Endothelial cell of umbilical vein (primary cell): ENCODE data around the gene PNLIPRP2. TPM values are rescaled to one million over a fixed set of nuclear protein-coding genes. Genes with fewer than 3 reads are reported as not detected.

Experiments
- BruUV-seq: library from RNA; stranded (reverse); fragments of 400-500 nt; replicated peaks from 2 replicates; lab custom pipeline; 2021; lab: Mats Ljungman, UMichigan
- CTCF ChIA-PET: fragments of 300-600, 350-600 bp; sonication (Branson Sonifier 250); formaldehyde crosslinking; loops from one replicate; lab custom pipeline; 2021; ENCODE audit warnings: antibody characterized with exemption, inconsistent platforms; lab: Charles Lee
- POLR2A ChIA-PET: fragments of 300-600, 350-600 bp; sonication (Branson Sonifier 250); formaldehyde crosslinking; loops from one replicate; lab custom pipeline; 2021; ENCODE audit warnings: antibody characterized with exemption, inconsistent platforms; lab: Charles Lee
- DNase-seq: peaks from one replicate; pipeline ENCODE4 v3.0.0-alpha.2; 2011; ENCODE audit warnings: low read depth, low spot score
- FAIRE-seq: peaks from 2 replicates; lab custom pipeline; 2011; peaks lifted over from hg19 to GRCh38; lab: Jason Lieb, UNC
- H2AFZ ChIP-seq: 2 replicates; pipeline ENCODE4 v1.6.0; 2012; ENCODE audit warnings: low read depth, low read length, control low read depth, inconsistent platforms
- H3K27ac ChIP-seq: 2 replicates; pipeline ENCODE4 v1.5.1; 2011; ENCODE audit warnings: low read depth, mild to moderate bottlenecking, control low read depth, low read length, moderate library complexity; ENCODE audit not compliant: insufficient read depth
- H3K27me3 ChIP-seq, 2 experiments: 2 replicates each; pipeline versions ENCODE4 v1.6.0 to v1.6.1; 2011; ENCODE audit warnings: low read length in 2 of 2, mixed read lengths in 1 of 2; ENCODE audit not compliant: control insufficient read depth in 2 of 2, insufficient read depth in 2 of 2
- H3K36me3 ChIP-seq, 2 experiments: 2 replicates in 1 of 2; 3 replicates in 1 of 2; pipeline ENCODE4 v1.5.1; 2011; ENCODE audit warnings: low read length in 2 of 2, mild to moderate bottlenecking in 1 of 2, moderate library complexity in 1 of 2; ENCODE audit not compliant: control insufficient read depth in 2 of 2, insufficient read depth in 2 of 2; ENCODE audit errors: extremely low read depth in 1 of 2
- H3K4me1 ChIP-seq: 3 replicates; pipeline ENCODE4 v1.5.1; 2011; ENCODE audit warnings: mild to moderate bottlenecking, low read length; ENCODE audit not compliant: control insufficient read depth, insufficient read depth; ENCODE audit errors: extremely low read depth
- H3K4me2 ChIP-seq: 2 replicates; pipeline ENCODE4 v1.6.1; 2011; ENCODE audit warnings: low read length, control low read depth, mixed read lengths; ENCODE audit not compliant: insufficient read depth
- H3K4me3 ChIP-seq, 3 experiments: fragments of 200-600 bp in 1 of 3; sonication (generic), shearing (Covaris generic) in 1 of 3; replicated peaks in 1 of 3; 2 replicates each; pipeline ENCODE4 v1.5.1; 2011 to 2016; ENCODE audit warnings: control low read depth in 3 of 3, low read length in 3 of 3, mild to moderate bottlenecking in 2 of 3, inconsistent platforms in 1 of 3, low read depth in 1 of 3, moderate library complexity in 1 of 3; ENCODE audit not compliant: insufficient read depth in 1 of 3
- H3K79me2 ChIP-seq: 2 replicates; pipeline ENCODE4 v1.6.0; 2012; ENCODE audit warnings: low read length, inconsistent platforms; ENCODE audit not compliant: control insufficient read depth, insufficient read depth
- H3K9ac ChIP-seq: replicated peaks from 2 replicates; pipeline ENCODE3; 2011; ENCODE audit warnings: low read length, control low read depth; ENCODE audit not compliant: insufficient read depth; ENCODE audit errors: extremely low read depth
- H3K9me1 ChIP-seq: replicated peaks from 3 replicates; pipeline ENCODE4 v1.6.0; 2011; ENCODE audit warnings: mild to moderate bottlenecking, low read length; ENCODE audit not compliant: control insufficient read depth, insufficient read depth; ENCODE audit errors: extremely low read depth
- H3K9me3 ChIP-seq: replicated peaks from 2 replicates; pipeline ENCODE4 v1.5.1; 2012; ENCODE audit warnings: low read length, inconsistent platforms; ENCODE audit not compliant: control insufficient read depth, insufficient read depth
- H4K20me1 ChIP-seq: replicated peaks from 2 replicates; pipeline ENCODE3; 2011; ENCODE audit warnings: mild to moderate bottlenecking, low read length; ENCODE audit not compliant: control insufficient read depth, insufficient read depth; ENCODE audit errors: extremely low read depth
- CTCF ChIP-seq, 2 donors: IDR thresholded peaks; 1 replicate in 1 of 2; 2 replicates in 1 of 2; pipeline ENCODE4 v1.5.1; 2011; ENCODE audit warnings: low read length in 2 of 2, mild to moderate bottlenecking in 2 of 2, moderate library complexity in 2 of 2, control low read depth in 1 of 2, inconsistent platforms in 1 of 2, low read depth in 1 of 2; ENCODE audit not compliant: insufficient read depth in 1 of 2; ENCODE audit errors: extremely low read depth in 1 of 2
- EZH2 ChIP-seq: IDR thresholded peaks from 2 replicates; pipeline ENCODE4 v1.6.1; 2012; ENCODE audit warnings: borderline replicate concordance, low read depth, mild to moderate bottlenecking, moderate library complexity, low read length, inconsistent platforms; ENCODE audit not compliant: severe bottlenecking
- FOS ChIP-seq: IDR thresholded peaks from 2 replicates; pipeline ENCODE4 v1.6.1; 2011; ENCODE audit warnings: mild to moderate bottlenecking, low read length, moderate library complexity, borderline replicate concordance; ENCODE audit not compliant: insufficient read depth
- GATA2 ChIP-seq: IDR thresholded peaks from 2 replicates; pipeline ENCODE4 v1.7.0; 2011; ENCODE audit warnings: low read depth, mild to moderate bottlenecking, moderate library complexity, mixed read lengths, low read length; ENCODE audit not compliant: insufficient read length, insufficient read depth
- JUN ChIP-seq: IDR thresholded peaks from 2 replicates; pipeline ENCODE4 v1.6.1; 2011; ENCODE audit warnings: borderline replicate concordance, low read depth; ENCODE audit not compliant: insufficient read length, insufficient read depth
- MAX ChIP-seq: IDR thresholded peaks from 2 replicates; pipeline ENCODE4 v1.6.1; 2011; ENCODE audit not compliant: insufficient read depth, insufficient read length
- MYC ChIP-seq: IDR thresholded peaks from one replicate; pipeline ENCODE4 v1.6.1; 2011; ENCODE audit warnings: mild to moderate bottlenecking, low read depth, low read length
- POLR2A ChIP-seq: IDR thresholded peaks from 2 replicates; pipeline ENCODE4 v1.6.1; 2012; ENCODE audit warnings: low read depth, mild to moderate bottlenecking, control low read depth, low read length
- POLR2AphosphoS5 ChIP-seq: IDR thresholded peaks from 2 replicates; pipeline ENCODE4 v1.6.1; 2012; ENCODE audit warnings: low read depth, mild to moderate bottlenecking, control low read depth, low read length, moderate library complexity; ENCODE audit not compliant: insufficient read depth
- dilution Hi-C: fragments of 300-500 bp; cut with MboI; formaldehyde crosslinking; loops from one replicate; pipeline ENCODE4 v1.15.0; 2019; ENCODE audit warnings: low sequenced_read_pairs; ENCODE audit not compliant: extremely low pct_ligation_motif_present
- intact Hi-C: fragments of 100-400 bp; cut with micrococcal nuclease; formaldehyde crosslinking; loops from one replicate; pipeline ENCODE4 v1.10.0; 2022
- polyA plus RNA-seq, 4 experiments: library from polyadenylated mRNA; depleted of rRNA in 3 of 4; stranded (reverse) in 3 of 4; unstranded in 1 of 4; fragments of >200 nt; gene quantifications; 2 replicates each; pipeline versions ENCODE4 v1.2.1 to v1.2.3, GENCODE V29; 2011 to 2012; ENCODE audit warnings: missing spikeins in 1 of 4
- total RNA-seq: library from RNA; stranded (reverse); gene quantifications from 2 replicates; pipeline ENCODE4 v1.2.3, GENCODE V29; 2021

PNLIPRP2 gene
- total and polyA plus RNA-seq, 2 donors (not counting 3 experiments of a cell fraction or from before 2014, with no cell fraction given), result not detected

GRCh38 chr10:116646502-116646901, 25.7 kb downstream of the PNLIPRP2 start:
- Histone ChIP-seq H3K4me2 (no peak overlapping the region), H3K79me2 (no peaks in the 10 kb centered on the region), H3K9me1 (no peaks in the 10 kb centered on the region), H3K9ac (no peak overlapping the region), H3K4me3 (no peak overlapping the region), H3K4me1 (no peaks in the 10 kb centered on the region), H3K27me3 (no peaks in the 10 kb centered on the region), H3K9me3 (no peaks in the 10 kb centered on the region), H4K20me1 (no peaks in the 10 kb centered on the region), H3K36me3 (no peaks in the 10 kb centered on the region), H3K27ac (no peak overlapping the region), H2AFZ (no peak overlapping the region)
- dilution Hi-C loops, result no loop called here
- intact Hi-C loops, result no loop called here
- no peak for TF ChIP-seq POLR2A
- no peak for TF ChIP-seq MAX
- no peak for TF ChIP-seq GATA2
- TF ChIP-seq POLR2AphosphoS5, result no peak
- no peak for TF ChIP-seq JUN
- TF ChIP-seq CTCF (IDR thresholded peaks at IDR 0.05; ENCODE audit: extremely low read depth in 1 of 2, insufficient read depth in 1 of 2, low read depth in 1 of 2, low read length in 2 of 2), result no peak
- TF ChIP-seq FOS, result no peak
- no peak for TF ChIP-seq EZH2
- TF ChIP-seq MYC, result no peak
- CTCF ChIA-PET, result no interaction called here
- DNase-seq (no peak), FAIRE-seq (no peak)
- BruUV-seq, result no TSS peak
- POLR2A ChIA-PET, result no interaction called here
